ENCODE data around the gene ARL4C.

GRCh38 chr2:234450431-234451124 lies 46.3 kb downstream of the ARL4C start:
- no peak for TF ChIP-seq CTCF (IDR thresholded peaks at IDR 0.05)
- TF ChIP-seq POLR2AphosphoS5 (IDR thresholded peaks at IDR 0.05; ENCODE audit: insufficient read depth in 1 of 2, low read depth in 1 of 2), result no peak
